Panc1 (cell line): ENCODE data around the gene HS3ST2. TPM values are rescaled to one million over a fixed set of nuclear protein-coding genes. Genes with fewer than 3 reads are reported as not detected.

Experiments used
- ATAC-seq: fragments of 200-7000 bp; cut with Tn5 transposase; 2 replicates; pipeline ENCODE4 v1.9.1; 2020; ENCODE audit warnings: mild to moderate bottlenecking, moderate library complexity
- BruUV-seq: library from RNA; stranded (reverse); fragments of 400-500 nt; replicated peaks from 2 replicates; lab custom pipeline; 2021; lab: Mats Ljungman, UMichigan
- CTCF ChIA-PET: fragments of 300-600 bp; sonication (Branson Sonifier 250); formaldehyde crosslinking; loops from one replicate; lab custom pipeline; 2022; ENCODE audit warnings: antibody characterized with exemption; lab: Charles Lee
- POLR2A ChIA-PET: fragments of 300-600 bp; sonication (Branson Sonifier 250); formaldehyde crosslinking; loops from one replicate; lab custom pipeline; 2022; ENCODE audit warnings: antibody characterized with exemption; lab: Charles Lee
- DNase-seq: peaks from one replicate; pipeline ENCODE4 v3.0.0-alpha.2; 2010; ENCODE audit warnings: low read depth, low spot score
- H3K27ac ChIP-seq: 2 replicates; pipeline ENCODE4 v1.5.1; 2011; ENCODE audit warnings: mild to moderate bottlenecking, low read length, inconsistent platforms
- H3K27me3 ChIP-seq: fragments of 200-500 bp; sonication (Bioruptor generic); 2 replicates; pipeline ENCODE4 v1.6.0; 2014; ENCODE audit warnings: low read length, inconsistent platforms; ENCODE audit not compliant: control insufficient read depth, insufficient read depth
- H3K36me3 ChIP-seq: fragments of 200-500 bp; sonication (Bioruptor generic); 2 replicates; pipeline ENCODE4 v1.5.1; 2014; ENCODE audit warnings: inconsistent platforms, mild to moderate bottlenecking, low read length, moderate library complexity; ENCODE audit not compliant: control insufficient read depth, insufficient read depth
- H3K4me1 ChIP-seq: 2 replicates; pipeline ENCODE4 v1.5.1; 2011; ENCODE audit warnings: inconsistent platforms, mild to moderate bottlenecking, low read length, moderate library complexity; ENCODE audit not compliant: control insufficient read depth, insufficient read depth
- H3K4me3 ChIP-seq, 2 experiments: 2 replicates each; pipeline ENCODE4 v1.5.1; 2011 to 2012; ENCODE audit warnings: low read depth in 2 of 2, low read length in 2 of 2, mild to moderate bottlenecking in 2 of 2, inconsistent platforms in 1 of 2, moderate library complexity in 1 of 2
- H3K9me3 ChIP-seq: fragments of 200-500 bp; sonication (Bioruptor generic); 2 replicates; pipeline ENCODE4 v1.5.1; 2014; ENCODE audit warnings: low read depth, mild to moderate bottlenecking, inconsistent platforms, low read length, moderate library complexity; ENCODE audit not compliant: control insufficient read depth, insufficient read depth
- POLR2AphosphoS5 ChIP-seq: IDR thresholded peaks from 2 replicates; pipeline ENCODE4 v1.6.1; 2012; ENCODE audit warnings: mild to moderate bottlenecking, low read depth, low read length, moderate library complexity
- SIN3A ChIP-seq: IDR thresholded peaks from 2 replicates; pipeline ENCODE4 v1.6.1; 2012; ENCODE audit warnings: low read depth, mild to moderate bottlenecking, low read length, moderate library complexity, borderline replicate concordance; ENCODE audit not compliant: insufficient read depth
- TCF7L2 ChIP-seq: IDR thresholded peaks from 2 replicates; pipeline ENCODE4 v1.6.1; 2011; ENCODE audit warnings: mild to moderate bottlenecking, low read depth, low read length, inconsistent platforms
- in situ Hi-C: cut with HindIII; loops from 2 replicates; pipeline ENCODE4 v1.10.0; 2016; ENCODE audit warnings: low sequenced_read_pairs, low pct_unique_long_range_greater_than_20kb
- intact Hi-C: fragments of 100-400 bp; cut with micrococcal nuclease; formaldehyde crosslinking; loops from one replicate; pipeline ENCODE4 v1.10.0; 2022; ENCODE audit not compliant: unreplicated experiment
- total RNA-seq: library from RNA; stranded (reverse); gene quantifications from one replicate; pipeline ENCODE4 v1.2.1, GENCODE V29; 2021; ENCODE audit not compliant: unreplicated experiment
- TF ChIP-seq, protein P1 (sequence below): fragments of 450-650 bp; IDR thresholded peaks from 2 replicates; pipeline ENCODE4 v1.5.1; 2017; ENCODE audit warnings: mild to moderate bottlenecking
- TF ChIP-seq, protein P2 (sequence below), 2 experiments: IDR thresholded peaks; 2 replicates each; pipeline ENCODE4 v1.6.1; 2011 to 2012; ENCODE audit warnings: low read depth in 2 of 2, control low read depth in 1 of 2, low read length in 1 of 2, mild to moderate bottlenecking in 1 of 2, moderate library complexity in 1 of 2; ENCODE audit not compliant: insufficient read depth in 1 of 2

HS3ST2 gene
- total RNA-seq, 1 experiment from 2014 or later: not detected

DNA sequence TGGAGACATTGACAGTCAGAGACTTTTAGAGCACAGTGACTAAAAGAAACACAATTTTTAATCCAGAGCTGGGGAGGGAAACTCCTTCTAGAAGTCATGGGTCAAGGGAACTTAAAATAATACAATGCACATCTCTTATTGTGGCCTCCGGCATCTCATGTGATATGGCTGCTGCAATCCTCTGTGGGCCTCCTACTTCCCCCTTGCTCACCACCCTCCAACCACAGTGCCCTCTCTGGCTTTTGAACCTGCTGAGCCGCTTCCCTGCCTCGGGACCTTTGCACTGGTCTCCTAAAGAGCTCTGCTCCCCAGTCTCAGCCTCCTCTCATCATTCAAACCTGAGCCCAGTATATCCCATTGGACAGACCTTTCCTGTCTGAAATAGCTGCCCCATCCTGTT, 47.6 kb downstream of the HS3ST2 start:
- Histone ChIP-seq H3K9me3 (no peaks in the 10 kb centered on the region), H3K4me3 (no peak overlapping the region), H3K27me3 (peaks cover 11% of the 10 kb centered on the region), H3K27ac (no peak overlapping the region), H3K36me3 (no peaks in the 10 kb centered on the region), H3K4me1 (no peaks in the 10 kb centered on the region)
- POLR2A ChIA-PET: interaction anchor here (0.6 kb wide), 2 partner anchors 175 to 1739 kb away, joined by 3 to 4 read pairs; no protein-coding TSS in a partner anchor
- no peak for ATAC-seq
- no peak for DNase-seq
- CTCF ChIA-PET: interaction anchor here (0.6 kb wide), 1 partner anchor 163 kb away, joined by 6 read pairs; no protein-coding TSS in a partner anchor
- TF ChIP-seq SIN3A (no peak), POLR2AphosphoS5 (no peak), TCF7L2 (no peak)
- TF ChIP-seq, protein P1, sequence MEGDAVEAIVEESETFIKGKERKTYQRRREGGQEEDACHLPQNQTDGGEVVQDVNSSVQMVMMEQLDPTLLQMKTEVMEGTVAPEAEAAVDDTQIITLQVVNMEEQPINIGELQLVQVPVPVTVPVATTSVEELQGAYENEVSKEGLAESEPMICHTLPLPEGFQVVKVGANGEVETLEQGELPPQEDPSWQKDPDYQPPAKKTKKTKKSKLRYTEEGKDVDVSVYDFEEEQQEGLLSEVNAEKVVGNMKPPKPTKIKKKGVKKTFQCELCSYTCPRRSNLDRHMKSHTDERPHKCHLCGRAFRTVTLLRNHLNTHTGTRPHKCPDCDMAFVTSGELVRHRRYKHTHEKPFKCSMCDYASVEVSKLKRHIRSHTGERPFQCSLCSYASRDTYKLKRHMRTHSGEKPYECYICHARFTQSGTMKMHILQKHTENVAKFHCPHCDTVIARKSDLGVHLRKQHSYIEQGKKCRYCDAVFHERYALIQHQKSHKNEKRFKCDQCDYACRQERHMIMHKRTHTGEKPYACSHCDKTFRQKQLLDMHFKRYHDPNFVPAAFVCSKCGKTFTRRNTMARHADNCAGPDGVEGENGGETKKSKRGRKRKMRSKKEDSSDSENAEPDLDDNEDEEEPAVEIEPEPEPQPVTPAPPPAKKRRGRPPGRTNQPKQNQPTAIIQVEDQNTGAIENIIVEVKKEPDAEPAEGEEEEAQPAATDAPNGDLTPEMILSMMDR: no peak
- TF ChIP-seq, protein P2, sequence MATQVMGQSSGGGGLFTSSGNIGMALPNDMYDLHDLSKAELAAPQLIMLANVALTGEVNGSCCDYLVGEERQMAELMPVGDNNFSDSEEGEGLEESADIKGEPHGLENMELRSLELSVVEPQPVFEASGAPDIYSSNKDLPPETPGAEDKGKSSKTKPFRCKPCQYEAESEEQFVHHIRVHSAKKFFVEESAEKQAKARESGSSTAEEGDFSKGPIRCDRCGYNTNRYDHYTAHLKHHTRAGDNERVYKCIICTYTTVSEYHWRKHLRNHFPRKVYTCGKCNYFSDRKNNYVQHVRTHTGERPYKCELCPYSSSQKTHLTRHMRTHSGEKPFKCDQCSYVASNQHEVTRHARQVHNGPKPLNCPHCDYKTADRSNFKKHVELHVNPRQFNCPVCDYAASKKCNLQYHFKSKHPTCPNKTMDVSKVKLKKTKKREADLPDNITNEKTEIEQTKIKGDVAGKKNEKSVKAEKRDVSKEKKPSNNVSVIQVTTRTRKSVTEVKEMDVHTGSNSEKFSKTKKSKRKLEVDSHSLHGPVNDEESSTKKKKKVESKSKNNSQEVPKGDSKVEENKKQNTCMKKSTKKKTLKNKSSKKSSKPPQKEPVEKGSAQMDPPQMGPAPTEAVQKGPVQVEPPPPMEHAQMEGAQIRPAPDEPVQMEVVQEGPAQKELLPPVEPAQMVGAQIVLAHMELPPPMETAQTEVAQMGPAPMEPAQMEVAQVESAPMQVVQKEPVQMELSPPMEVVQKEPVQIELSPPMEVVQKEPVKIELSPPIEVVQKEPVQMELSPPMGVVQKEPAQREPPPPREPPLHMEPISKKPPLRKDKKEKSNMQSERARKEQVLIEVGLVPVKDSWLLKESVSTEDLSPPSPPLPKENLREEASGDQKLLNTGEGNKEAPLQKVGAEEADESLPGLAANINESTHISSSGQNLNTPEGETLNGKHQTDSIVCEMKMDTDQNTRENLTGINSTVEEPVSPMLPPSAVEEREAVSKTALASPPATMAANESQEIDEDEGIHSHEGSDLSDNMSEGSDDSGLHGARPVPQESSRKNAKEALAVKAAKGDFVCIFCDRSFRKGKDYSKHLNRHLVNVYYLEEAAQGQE (IDR thresholded peaks at IDR 0.05; ENCODE audit: insufficient read depth in 1 of 2, low read depth in 2 of 2, low read length in 1 of 2): no peak
- in situ Hi-C loops: no loop called here
- no TSS peak for BruUV-seq
- intact Hi-C loops: no loop called here

DNA sequence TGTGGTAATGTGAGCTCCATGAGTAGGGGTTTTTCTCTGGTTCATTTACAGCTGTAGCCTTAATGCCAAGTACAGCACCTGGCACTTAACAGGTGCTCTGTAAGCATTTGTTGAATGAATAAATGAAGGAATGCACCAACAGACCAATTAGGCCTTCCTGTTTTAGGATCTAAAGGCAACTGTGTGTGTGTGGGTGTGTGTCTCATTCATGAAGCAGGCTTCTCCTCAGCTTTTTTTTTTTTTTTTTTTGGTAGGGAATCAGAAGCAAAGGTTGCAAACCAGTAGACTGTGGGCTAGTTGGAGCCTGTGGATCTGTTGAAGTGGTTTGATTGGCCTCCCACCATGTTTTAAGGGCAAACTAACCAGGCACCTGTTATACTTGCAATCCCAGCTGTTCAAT, 48.1 kb downstream of the HS3ST2 start:
- no peaks in the 10 kb centered on the region for H3K9me3 ChIP-seq
- no peaks in the 10 kb centered on the region for H3K36me3 ChIP-seq
- H3K4me3 ChIP-seq: no peak overlapping the region
- H3K4me1 ChIP-seq: no peaks in the 10 kb centered on the region
- intact Hi-C loops (no loop called here), in situ Hi-C loops (no loop called here)
- CTCF ChIA-PET: interaction anchor here (0.6 kb wide), 1 partner anchor 163 kb away, joined by 6 read pairs; no protein-coding TSS in a partner anchor
- ATAC-seq: no peak
- no peak overlapping the region for H3K27ac ChIP-seq
- BruUV-seq: no TSS peak
- DNase-seq: no peak
- POLR2A ChIA-PET: interaction anchor here (0.6 kb wide), 2 partner anchors 174 to 1739 kb away, joined by 3 to 4 read pairs; no protein-coding TSS in a partner anchor
- TF ChIP-seq, protein P2 (IDR thresholded peaks at IDR 0.05; ENCODE audit: insufficient read depth in 1 of 2, low read depth in 2 of 2, low read length in 1 of 2): no peak
- no peak for TF ChIP-seq POLR2AphosphoS5
- no peak for TF ChIP-seq SIN3A
- TF ChIP-seq, protein P1: no peak
- no peak for TF ChIP-seq TCF7L2
- H3K27me3 ChIP-seq: peaks cover 11% of the 10 kb centered on the region
